Stimulated activated CD8-positive, alpha-beta memory T cell treated with anti-CD3 and anti-CD28 coated beads, Interleukin-7, amount 100 ng/mL, for 4 hours (primary cell): Measurements from ENCODE around the gene KLHDC1.
"Not testable (repeated sequence)": the region's sequence is repeated elsewhere in the genome, so short reads cannot be mapped to it uniquely, and the experiment has no call there.

Experiments
- DNase-seq, 2 donors: peaks; one replicate each; pipeline ENCODE4 v3.0.0-alpha.2; 2020; ENCODE audit warnings: low read depth in 2 of 2

KLHDC1 gene

GRCh38 chr14:49692811-49693734 lies at the start of gene KLHDC1:
Gene KLHDC1 (plus strand): TSS chr14:49693120. CDS start chr14:49693195, 75 bp downstream.
- peak; percentile 56 to 74 for DNase-seq

GRCh38 chr14:49653508-49653907 lies 39.4 kb upstream of the KLHDC1 start:
- no peak for DNase-seq

- DNase-seq: no peak
These were observed 38.4 kb upstream of the KLHDC1 start for GRCh38 chr14:49654511-49654910.

- not testable (repeated sequence) for DNase-seq
These were observed 35.4 kb upstream of the KLHDC1 start for GRCh38 chr14:49657500-49657899.

- no peak for DNase-seq
These were observed 33.1 kb upstream of the KLHDC1 start for GRCh38 chr14:49659526-49660455.

- DNase-seq: no peak
These were observed 22.4 kb upstream of the KLHDC1 start for GRCh38 chr14:49670475-49670874.

- DNase-seq: no peak
These were observed 19.3 kb upstream of the KLHDC1 start for GRCh38 chr14:49673586-49673985.

GRCh38 chr14:49677643-49678042 lies 15.3 kb upstream of the KLHDC1 start:
- no peak for DNase-seq

- no peak for DNase-seq
These were observed 13.6 kb upstream of the KLHDC1 start for GRCh38 chr14:49679271-49679670.

GRCh38 chr14:49686425-49686824 lies 6.5 kb upstream of the KLHDC1 start:
- no peak for DNase-seq

- DNase-seq: peak; percentile 41 to 71
These were observed 4.8 kb upstream of the KLHDC1 start, which contains the start of gene POLE2 for GRCh38 chr14:49687942-49688700. Gene POLE2 (minus strand): TSS chr14:49688214. CDS start chr14:49688203, 11 bp downstream.

GRCh38 chr14:49688701-49689030 lies 4.3 kb upstream of the KLHDC1 start:
- no peak for DNase-seq

GRCh38 chr14:49691031-49691430 lies 1.9 kb upstream of the KLHDC1 start:
- no peak for DNase-seq

GRCh38 chr14:49692193-49692757 lies 645 bp upstream of the KLHDC1 start:
- no peak for DNase-seq

GRCh38 chr14:49693735-49694124 lies 810 bp downstream of the KLHDC1 start:
- not testable (repeated sequence) for DNase-seq

GRCh38 chr14:49702725-49703124 lies 9.8 kb downstream of the KLHDC1 start:
- DNase-seq: no peak

GRCh38 chr14:49703965-49704364 lies 11.0 kb downstream of the KLHDC1 start:
- no peak for DNase-seq

GRCh38 chr14:49704471-49704870 lies 11.6 kb downstream of the KLHDC1 start:
- not testable (repeated sequence) for DNase-seq

- DNase-seq: not testable (repeated sequence)
These were observed 18.1 kb downstream of the KLHDC1 start for GRCh38 chr14:49710993-49711392.

GRCh38 chr14:49720744-49721143 lies 27.8 kb downstream of the KLHDC1 start:
- no peak for DNase-seq

GRCh38 chr14:49721733-49722435 lies 29.0 kb downstream of the KLHDC1 start:
- not testable (repeated sequence) for DNase-seq
